Measurements from ENCODE around the gene RAVER2.

Gene RAVER2

DNA sequence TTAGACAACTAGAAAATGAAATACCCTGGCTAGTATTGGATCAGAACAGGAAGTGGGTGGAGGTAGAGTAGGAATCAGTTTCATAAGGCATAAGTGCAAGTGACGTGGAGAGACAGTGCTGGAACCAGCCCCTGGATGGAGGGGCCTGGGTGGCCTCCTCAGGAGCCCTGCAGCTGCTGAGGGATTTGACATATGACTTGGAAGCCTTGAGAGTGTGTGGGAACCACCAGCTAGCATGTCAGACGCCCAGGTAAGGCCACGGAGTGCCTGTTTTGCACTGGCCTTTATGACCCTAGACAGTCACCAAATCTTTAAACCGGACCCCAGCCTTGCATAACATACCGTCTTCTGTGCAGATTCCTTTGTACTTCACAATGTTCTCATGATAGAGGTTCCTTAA, 94.4 kb downstream of the RAVER2 start:
- H3K4me3 ChIP-seq (ENCODE audit: low read depth, low read length) = no peak overlapping the region
- TF ChIP-seq, protein P1, sequence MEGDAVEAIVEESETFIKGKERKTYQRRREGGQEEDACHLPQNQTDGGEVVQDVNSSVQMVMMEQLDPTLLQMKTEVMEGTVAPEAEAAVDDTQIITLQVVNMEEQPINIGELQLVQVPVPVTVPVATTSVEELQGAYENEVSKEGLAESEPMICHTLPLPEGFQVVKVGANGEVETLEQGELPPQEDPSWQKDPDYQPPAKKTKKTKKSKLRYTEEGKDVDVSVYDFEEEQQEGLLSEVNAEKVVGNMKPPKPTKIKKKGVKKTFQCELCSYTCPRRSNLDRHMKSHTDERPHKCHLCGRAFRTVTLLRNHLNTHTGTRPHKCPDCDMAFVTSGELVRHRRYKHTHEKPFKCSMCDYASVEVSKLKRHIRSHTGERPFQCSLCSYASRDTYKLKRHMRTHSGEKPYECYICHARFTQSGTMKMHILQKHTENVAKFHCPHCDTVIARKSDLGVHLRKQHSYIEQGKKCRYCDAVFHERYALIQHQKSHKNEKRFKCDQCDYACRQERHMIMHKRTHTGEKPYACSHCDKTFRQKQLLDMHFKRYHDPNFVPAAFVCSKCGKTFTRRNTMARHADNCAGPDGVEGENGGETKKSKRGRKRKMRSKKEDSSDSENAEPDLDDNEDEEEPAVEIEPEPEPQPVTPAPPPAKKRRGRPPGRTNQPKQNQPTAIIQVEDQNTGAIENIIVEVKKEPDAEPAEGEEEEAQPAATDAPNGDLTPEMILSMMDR (IDR thresholded peaks at IDR 0.05; ENCODE audit: control insufficient read depth, extremely low read depth, insufficient read depth) = no peak
- DNase-seq (ENCODE audit: low read depth) = no peak

DNA sequence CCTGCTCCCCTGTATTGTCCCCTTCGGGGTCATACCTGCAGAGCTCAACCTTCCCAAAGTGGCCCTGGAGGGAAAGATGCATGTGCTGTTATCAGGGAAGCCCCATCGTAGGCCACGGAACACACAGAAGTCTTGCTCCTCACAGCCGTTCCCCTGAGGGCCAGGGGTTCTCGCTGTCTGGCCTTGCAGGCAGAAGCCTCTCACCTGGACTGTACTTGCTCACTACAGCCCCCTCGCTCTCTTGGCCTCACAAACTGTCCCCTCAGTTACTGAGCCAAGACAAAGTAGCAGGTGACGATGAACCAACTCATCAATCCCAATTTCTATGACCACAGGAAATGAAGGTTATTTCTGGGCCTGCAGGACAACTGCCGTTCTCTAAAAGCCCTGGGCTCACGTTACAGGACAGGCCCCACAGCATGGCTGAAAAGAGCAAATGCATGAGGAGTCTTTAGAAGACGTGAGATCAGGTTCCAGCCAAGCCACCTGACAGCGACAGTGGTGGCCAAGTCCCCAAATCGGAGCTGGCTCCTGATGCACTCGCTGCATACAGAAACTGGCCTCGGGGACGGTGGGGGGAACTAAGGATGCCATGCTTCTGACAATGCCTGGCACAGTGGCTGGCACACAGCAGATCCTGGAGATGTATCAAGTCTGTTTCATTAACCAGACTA, 95.0 kb downstream of the RAVER2 start:
- no peak for DNase-seq (ENCODE audit: low read depth)
- H3K4me3 ChIP-seq (ENCODE audit: low read depth, low read length) = no peak overlapping the region
- TF ChIP-seq, protein P1 (IDR thresholded peaks at IDR 0.05; ENCODE audit: control insufficient read depth, extremely low read depth, insufficient read depth) = no peak

DNA sequence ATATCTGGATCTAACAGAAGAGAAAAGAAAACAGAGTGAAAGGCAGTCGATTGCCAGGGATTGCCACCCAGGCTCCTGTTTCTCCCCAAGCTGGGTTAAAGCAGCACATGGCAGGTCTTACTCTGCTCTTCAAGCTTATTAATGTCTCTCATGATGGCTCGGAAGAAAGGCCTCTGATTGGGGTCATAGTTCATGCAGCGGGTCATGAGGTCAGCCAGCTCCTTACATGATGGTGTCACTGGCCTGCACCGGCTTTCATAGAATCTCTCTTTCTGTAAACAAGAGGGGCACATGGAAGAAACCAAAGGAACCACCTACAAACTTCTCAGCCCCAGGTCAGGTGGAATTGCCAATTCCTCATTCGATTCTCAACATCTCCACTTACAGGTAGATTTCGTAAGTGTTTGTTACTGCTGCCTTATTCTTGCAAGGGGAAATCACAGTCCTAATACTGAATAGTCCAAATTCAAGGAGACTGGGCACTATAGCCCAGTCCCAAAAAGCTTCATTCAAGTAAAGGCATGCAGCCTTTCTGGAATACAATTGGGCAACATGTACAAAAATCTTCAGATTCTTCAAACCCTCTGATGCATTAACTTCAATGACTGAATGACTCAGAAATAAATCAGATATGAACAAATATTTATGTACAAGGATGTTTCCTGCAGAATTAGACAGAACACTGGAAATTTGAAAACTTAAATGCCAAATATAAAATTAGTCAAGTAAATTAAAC, 96.6 kb downstream of the RAVER2 start:
- H3K4me3 ChIP-seq (ENCODE audit: low read depth, low read length) = no peak overlapping the region
- DNase-seq (ENCODE audit: low read depth) = no peak
- TF ChIP-seq, protein P1 (IDR thresholded peaks at IDR 0.05; ENCODE audit: control insufficient read depth, extremely low read depth, insufficient read depth) = no peak

DNA sequence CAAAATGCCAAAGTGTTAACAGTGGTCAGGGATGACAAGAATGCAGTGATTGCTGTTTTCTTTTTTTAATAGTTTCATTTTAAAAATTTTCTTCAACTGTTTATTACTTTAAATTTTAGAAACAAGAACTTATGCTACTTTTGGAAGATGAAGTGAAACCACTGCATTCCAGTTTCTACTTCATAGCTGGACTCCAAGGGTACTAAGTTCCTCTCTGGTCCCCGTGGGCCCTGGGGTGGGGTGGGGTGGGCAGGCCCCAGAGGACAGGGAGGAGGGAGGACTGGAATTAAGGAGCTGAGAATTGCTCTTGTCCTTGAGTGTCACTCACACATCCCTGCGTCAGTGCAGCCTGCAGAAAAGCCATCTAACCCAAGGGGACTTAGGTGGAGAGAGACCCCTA, 97.3 kb downstream of the RAVER2 start:
- TF ChIP-seq, protein P1 (IDR thresholded peaks at IDR 0.05; ENCODE audit: control insufficient read depth, extremely low read depth, insufficient read depth) = no peak
- H3K4me3 ChIP-seq (ENCODE audit: low read depth, low read length) = no peak overlapping the region
- no peak for DNase-seq (ENCODE audit: low read depth)

DNA sequence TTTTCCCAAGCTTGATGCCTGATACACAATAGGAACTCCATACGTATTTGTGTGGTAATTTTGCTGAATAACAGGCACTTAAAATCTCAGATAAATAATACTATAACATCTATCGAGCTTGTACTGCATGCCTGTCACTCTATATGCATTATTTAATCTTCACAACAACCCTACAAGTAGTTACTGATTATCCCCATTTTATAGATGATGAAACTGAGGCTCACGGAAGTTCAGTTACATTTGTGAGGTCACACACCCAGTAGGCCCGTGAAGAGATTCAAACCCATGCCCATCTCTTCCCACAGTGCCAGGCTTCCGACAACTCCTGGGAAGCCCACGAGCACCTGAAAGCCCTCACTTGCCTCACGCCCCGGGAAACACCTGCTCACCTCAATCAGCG, 98.8 kb downstream of the RAVER2 start:
- TF ChIP-seq, protein P1 (IDR thresholded peaks at IDR 0.05; ENCODE audit: control insufficient read depth, extremely low read depth, insufficient read depth) = no peak
- no peak overlapping the region for H3K4me3 ChIP-seq (ENCODE audit: low read depth, low read length)
- no peak for DNase-seq (ENCODE audit: low read depth)

DNA sequence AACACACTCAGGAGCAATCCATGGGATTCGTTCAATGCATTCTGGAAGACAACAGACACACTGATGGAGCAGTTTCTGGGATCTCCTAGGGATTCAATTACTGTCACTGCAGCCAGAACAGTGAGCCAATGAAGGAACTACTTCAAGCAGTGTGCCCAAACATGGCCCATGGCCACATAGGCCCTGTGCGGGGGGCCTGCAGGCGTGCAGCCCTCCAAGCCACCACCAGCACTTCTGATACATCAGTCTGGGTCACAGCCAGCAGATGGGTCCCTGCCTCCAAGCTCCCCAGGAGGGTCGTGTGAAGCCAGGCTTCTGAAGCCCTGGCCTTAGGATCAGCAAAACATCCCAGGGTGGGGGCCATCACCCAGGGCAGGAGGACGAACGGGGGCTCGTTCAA, 99.3 kb downstream of the RAVER2 start:
- H3K4me3 ChIP-seq (ENCODE audit: low read depth, low read length) = no peak overlapping the region
- DNase-seq (ENCODE audit: low read depth) = no peak
- TF ChIP-seq, protein P1 (IDR thresholded peaks at IDR 0.05; ENCODE audit: control insufficient read depth, extremely low read depth, insufficient read depth) = no peak
